Activated naive CD4-positive, alpha-beta T cell treated with anti-CD3 and anti-CD28 coated beads, Interleukin-2, amount 50 U/mL, for 24 hours (primary cell): ENCODE results near the gene CAAP1.

Source experiments
- H3K27ac Mint-ChIP-seq: one replicate; pipeline ENCODE4 v1.8.0; 2021; ENCODE audit warnings: mild to moderate bottlenecking, mixed read lengths
- H3K27me3 Mint-ChIP-seq: one replicate; pipeline ENCODE4 v1.8.0; 2021; ENCODE audit warnings: mixed read lengths
- H3K36me3 Mint-ChIP-seq: one replicate; pipeline ENCODE4 v1.8.0; 2021; ENCODE audit warnings: mixed read lengths
- H3K4me1 Mint-ChIP-seq: one replicate; pipeline ENCODE4 v1.8.0; 2021; ENCODE audit warnings: mixed read lengths
- H3K4me3 Mint-ChIP-seq: one replicate; pipeline ENCODE4 v1.8.0; 2021; ENCODE audit warnings: mild to moderate bottlenecking, mixed read lengths
- H3K9me3 Mint-ChIP-seq: one replicate; pipeline ENCODE4 v1.8.0; 2021; ENCODE audit warnings: mixed read lengths

Gene CAAP1

GRCh38 chr9:26791274-26791673 is 101.3 kb downstream of the CAAP1 start:
- H3K4me1 Mint-ChIP-seq = no peaks in the 10 kb centered on the region
- H3K4me3 Mint-ChIP-seq = no peak overlapping the region
- peaks cover 2% of the 10 kb centered on the region for H3K36me3 Mint-ChIP-seq
- H3K27ac Mint-ChIP-seq = no peak overlapping the region
- peaks cover 2% of the 10 kb centered on the region for H3K27me3 Mint-ChIP-seq
- H3K9me3 Mint-ChIP-seq = peaks cover 4% of the 10 kb centered on the region
